Measurements from ENCODE around the gene ALOX5AP. TPM values are rescaled to one million over a fixed set of nuclear protein-coding genes. Genes with fewer than 3 reads are reported as not detected.

ALOX5AP gene
- total and polyA plus RNA-seq, 10 of the 15 experiments (the other 5 are each of a cell fraction or from before 2014, with no cell fraction given), result 45.9 to 426 (median 109) TPM

- Histone ChIP-seq H3K4me3 (no peak overlapping the region), H3K9me3 (replicated peaks; ENCODE audit: control insufficient read depth, insufficient read depth, low read length) (no peaks in the 10 kb centered on the region), H3K9ac (ENCODE audit: control insufficient read depth, insufficient read depth, low read length) (no peak overlapping the region), H3K27ac (ENCODE audit: control insufficient read depth, insufficient read depth) (no peak overlapping the region), H3K4me1 (ENCODE audit: control insufficient read depth, insufficient read depth, low read length) (peaks cover 29% of the 10 kb centered on the region), H3K79me2 (ENCODE audit: control insufficient read depth, insufficient read depth, low read length) (no peaks in the 10 kb centered on the region), H3K27me3 (replicated peaks in 1 of 2; ENCODE audit: control insufficient read depth in 2 of 2, insufficient read depth in 2 of 2, low read length in 1 of 2) (no peaks in the 10 kb centered on the region), H3K4me2 (ENCODE audit: control insufficient read depth, insufficient read depth) (no peak overlapping the region), H2AFZ (ENCODE audit: control insufficient read depth, low read depth, low read length) (no peak overlapping the region), H4K20me1 (ENCODE audit: control insufficient read depth, insufficient read depth) (no peaks in the 10 kb centered on the region), H3K36me3 (ENCODE audit: control insufficient read depth in 2 of 2, insufficient read depth in 2 of 2, low read length in 1 of 2) (no peaks in the 10 kb centered on the region)
- DNase-seq (ENCODE audit: low read depth, low spot score) (no peak), ATAC-seq (0 out of 3 replicates have a peak, but pooled peaks have one; percentile 11), FAIRE-seq (peak; percentile 31)
- ChIA-PET RAD21 (ENCODE audit: unreplicated experiment) (interaction anchor here (1.5 kb wide), 1 partner anchor 18 kb away, joined by 6 read pairs; no protein-coding TSS in a partner anchor), POLR2A (no interaction called here), SMC1A (ENCODE audit: uncharacterized antibody, unreplicated experiment) (interaction anchor here (0.5 to 4.5 kb wide), 6 partner anchors 15 to 48 kb away, joined by 3 to 28 read pairs (median 3); partner anchors contain the start of gene ALOX5AP), CTCF (interaction anchor here (0.7 to 1.5 kb wide), 6 partner anchors 17 to 85 kb away, joined by 3 to 5 read pairs (median 3); partner anchors contain the start of gene ALOX5AP)
- no TSS peak for BruUV-seq (replicated peaks)
- 77% methylated on average over 9 of the region's 9 CpGs for WGBS (ENCODE audit: insufficient coverage, insufficient replicate concordance, low lambda C conversion rate, missing lambda C conversion rate)
- TF ChIP-seq PAX5 (IDR thresholded peaks at IDR 0.05; ENCODE audit: borderline replicate concordance, low read depth, low read length) (0 out of 2 replicates have a peak, but pooled peaks have one; percentile 22), NKRF (conservative IDR thresholded peaks at IDR 0.05) (no peak)
- intact Hi-C loops (cut with micrococcal nuclease; ENCODE audit: unreplicated experiment), result no loop called here
- in situ Hi-C loops (cut with MboI), result no loop called here
Observed at GRCh38 chr13:30718661-30719524, 16.4 kb upstream of the ALOX5AP start.

Measured in GM12878 (cell line).